Vagina (tissue), 2 donors: ENCODE data around the gene PTPRE. TPM values are rescaled to one million over a fixed set of nuclear protein-coding genes. Genes with fewer than 3 reads are reported as not detected.
A peak's percentile ranks its signal among the peaks of the same experiment; 100 is the strongest.

Source experiments
- DNase-seq, 2 donors: peaks; one replicate each; pipeline ENCODE4 v3.0.0-alpha.2; 2017; ENCODE audit errors: extremely low spot score in 2 of 2
- H3K27ac ChIP-seq: fragments of 200-600 bp; sonication (generic); one replicate; pipeline ENCODE4 v1.5.1; 2019
- H3K27me3 ChIP-seq: fragments of 200-600 bp; sonication (generic); one replicate; pipeline ENCODE4 v1.5.1; 2019
- H3K36me3 ChIP-seq, 2 donors: fragments of 200-600 bp; sonication (generic); one replicate each; pipeline ENCODE4 v1.5.1; 2017 to 2019
- H3K4me1 ChIP-seq: fragments of 200-600 bp; sonication (generic); one replicate; pipeline ENCODE4 v1.5.1; 2019
- H3K4me3 ChIP-seq, 2 donors: fragments of 200-600 bp; sonication (generic); 1 replicate in 1 of 2; 2 replicates in 1 of 2; pipeline ENCODE4 v1.5.1; 2016 to 2019
- H3K9me3 ChIP-seq: fragments of 200-600 bp; sonication (generic); one replicate; pipeline ENCODE4 v1.5.1; 2019
- CTCF ChIP-seq, 3 experiments: fragments of 450-650 bp in 2 of 3; fragments of 200-600 bp in 1 of 3; sonication (generic) in 1 of 3; IDR thresholded peaks; one replicate each; pipeline ENCODE4 v1.5.1; 2017 to 2019; ENCODE audit warnings: antibody characterized with exemption in 3 of 3, mild to moderate bottlenecking in 2 of 3, moderate library complexity in 2 of 3
- POLR2A ChIP-seq, 2 donors: fragments of 450-650 bp; IDR thresholded peaks; one replicate each; pipeline ENCODE4 v1.6.1; 2017; ENCODE audit warnings: antibody characterized with exemption in 2 of 2, mild to moderate bottlenecking in 2 of 2, moderate library complexity in 2 of 2
- POLR2AphosphoS5 ChIP-seq, 2 donors: sonication (generic); formaldehyde crosslinking; IDR thresholded peaks; one replicate each; pipeline ENCODE4 v1.9.0; 2017; ENCODE audit warnings: antibody characterized with exemption in 2 of 2, mild to moderate bottlenecking in 2 of 2, low read depth in 1 of 2; ENCODE audit not compliant: insufficient read depth in 1 of 2
- intact Hi-C: fragments of 100-400 bp; cut with DNase I; formaldehyde crosslinking; loops from one replicate; pipeline ENCODE4 v1.15.1; 2023
- total RNA-seq: library from RNA; depleted of rRNA; stranded (reverse); fragments of >200 nt; gene quantifications from one replicate; pipeline ENCODE4 v1.2.3, GENCODE V29; 2016

Gene PTPRE
- total RNA-seq, 1 donor from 2014 or later = 77.6 TPM

DNA sequence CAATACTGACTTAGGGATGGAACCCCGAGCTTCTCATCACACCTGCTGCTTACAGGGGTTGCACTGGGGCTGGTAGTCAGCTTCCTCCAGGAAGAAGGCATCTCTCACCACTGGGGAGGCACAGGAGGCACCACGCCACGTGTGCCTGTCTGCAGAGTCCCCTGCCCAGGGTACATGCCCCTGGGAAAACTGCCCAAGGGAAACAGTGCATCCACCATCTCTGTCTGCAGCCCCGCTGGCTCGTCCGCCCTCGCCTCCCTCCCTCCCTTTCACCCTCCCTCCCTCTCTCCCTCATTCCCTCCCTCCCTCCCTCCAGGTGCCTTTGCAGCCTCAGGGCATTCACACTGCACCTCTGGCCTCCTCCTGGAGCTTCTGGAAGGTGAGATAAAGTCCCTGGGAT, 101.1 kb downstream of the PTPRE start:
- Histone ChIP-seq H3K4me3 (no peak overlapping the region), H3K4me1 (peaks cover 8% of the 10 kb centered on the region), H3K27me3 (no peaks in the 10 kb centered on the region), H3K27ac (no peak overlapping the region), H3K9me3 (no peaks in the 10 kb centered on the region), H3K36me3 (no peaks in the 10 kb centered on the region)
- no peak for DNase-seq
- TF ChIP-seq POLR2A (IDR thresholded peaks at IDR 0.05) = no peak
- no peak for TF ChIP-seq CTCF (IDR thresholded peaks at IDR 0.05)
- TF ChIP-seq POLR2AphosphoS5 (IDR thresholded peaks at IDR 0.05; ENCODE audit: insufficient read depth in 1 of 2, low read depth in 1 of 2) = no peak
- intact Hi-C loops = no loop called here

GRCh38 chr10:128008521-128009250, 101.8 kb downstream of the PTPRE start:
- TF ChIP-seq CTCF (IDR thresholded peaks at IDR 0.05) = no peak
- no peak for TF ChIP-seq POLR2A (IDR thresholded peaks at IDR 0.05)
- TF ChIP-seq POLR2AphosphoS5 (IDR thresholded peaks at IDR 0.05; ENCODE audit: insufficient read depth in 1 of 2, low read depth in 1 of 2) = no peak
- Histone ChIP-seq H3K27me3 (no peaks in the 10 kb centered on the region), H3K36me3 (no peaks in the 10 kb centered on the region), H3K27ac (no peak overlapping the region), H3K4me1 (peaks cover 8% of the 10 kb centered on the region), H3K9me3 (no peaks in the 10 kb centered on the region), H3K4me3 (no peak overlapping the region)
- intact Hi-C loops = no loop called here
- no peak for DNase-seq

GRCh38 chr10:128009372-128010126, 102.6 kb downstream of the PTPRE start:
- DNase-seq = no peak
- no peak overlapping the region for H3K27ac ChIP-seq

GRCh38 chr10:128011059-128011979, 104.4 kb downstream of the PTPRE start:
- Histone ChIP-seq H3K4me3 (no peak overlapping the region), H3K36me3 (no peaks in the 10 kb centered on the region), H3K27me3 (no peaks in the 10 kb centered on the region), H3K4me1 (peaks cover 8% of the 10 kb centered on the region), H3K9me3 (no peaks in the 10 kb centered on the region), H3K27ac (no peak overlapping the region)
- no peak for DNase-seq
- intact Hi-C loops = loop anchor here (2.0 kb wide), 1 partner anchor 105 kb away; the partner anchor contains the start of gene PTPRE
- TF ChIP-seq POLR2A (IDR thresholded peaks at IDR 0.05) (no peak), CTCF (IDR thresholded peaks at IDR 0.05) (peak; percentile 85 to 92 (median 86)), POLR2AphosphoS5 (IDR thresholded peaks at IDR 0.05; ENCODE audit: insufficient read depth in 1 of 2, low read depth in 1 of 2) (peak in 1 of 2 donors; percentile 47)

More at GRCh38 chr10:128009372-128010126, 102.6 kb downstream of the PTPRE start:
- peaks cover 8% of the 10 kb centered on the region for H3K4me1 ChIP-seq
- H3K9me3 ChIP-seq = no peaks in the 10 kb centered on the region
- no peaks in the 10 kb centered on the region for H3K27me3 ChIP-seq
- H3K36me3 ChIP-seq = no peaks in the 10 kb centered on the region
- intact Hi-C loops = loop anchor here (2.0 kb wide), 1 partner anchor 103 kb away; the partner anchor contains the start of gene PTPRE
- no peak overlapping the region for H3K4me3 ChIP-seq
- TF ChIP-seq POLR2AphosphoS5 (IDR thresholded peaks at IDR 0.05; ENCODE audit: insufficient read depth in 1 of 2, low read depth in 1 of 2) (no peak), CTCF (IDR thresholded peaks at IDR 0.05) (no peak), POLR2A (IDR thresholded peaks at IDR 0.05) (no peak)
